GM18526 (cell line): ENCODE measurements around the gene GLIS2.

Source experiments
- POLR2A ChIP-seq: IDR thresholded peaks from 3 replicates; pipeline ENCODE4 v1.6.1; 2011; ENCODE audit not compliant: insufficient read length; ENCODE audit errors: extremely low read depth

The GLIS2 gene

GRCh38 chr16:4315186-4316107, at the start of gene GLIS2:
GLIS2 (plus strand) TSS chr16:4316067; CDS start chr16:4332281, 16,214 bp downstream.
- TF ChIP-seq POLR2A: no peak

GRCh38 chr16:4266372-4266771, 49.5 kb upstream of the GLIS2 start:
- TF ChIP-seq POLR2A: no peak

GRCh38 chr16:4270091-4270490, 45.8 kb upstream of the GLIS2 start:
- TF ChIP-seq POLR2A: no peak

- no peak for TF ChIP-seq POLR2A
Observed at GRCh38 chr16:4270595-4270994, 45.3 kb upstream of the GLIS2 start.

- peak; percentile 74 for TF ChIP-seq POLR2A
Observed at GRCh38 chr16:4271176-4272113, 44.4 kb upstream of the GLIS2 start.

- peak; percentile 40 for TF ChIP-seq POLR2A
Observed at GRCh38 chr16:4272114-4272956, 43.5 kb upstream of the GLIS2 start.

- TF ChIP-seq POLR2A: no peak
Observed at GRCh38 chr16:4273858-4274311, 42.0 kb upstream of the GLIS2 start.

- no peak for TF ChIP-seq POLR2A
Observed at GRCh38 chr16:4275861-4276260, 40.0 kb upstream of the GLIS2 start.

- TF ChIP-seq POLR2A: no peak
Observed at GRCh38 chr16:4277987-4278513, 37.8 kb upstream of the GLIS2 start.

- TF ChIP-seq POLR2A: no peak
Observed at GRCh38 chr16:4280625-4281024, 35.2 kb upstream of the GLIS2 start.

- TF ChIP-seq POLR2A: no peak
Observed at GRCh38 chr16:4283441-4283840, 32.4 kb upstream of the GLIS2 start.

- TF ChIP-seq POLR2A: no peak
Observed at GRCh38 chr16:4283939-4284338, 31.9 kb upstream of the GLIS2 start.

GRCh38 chr16:4285167-4285566, 30.7 kb upstream of the GLIS2 start:
- no peak for TF ChIP-seq POLR2A

GRCh38 chr16:4288148-4288921, 27.5 kb upstream of the GLIS2 start:
- no peak for TF ChIP-seq POLR2A
